WI38 (cell line): ENCODE results near the gene PGPEP1.
"Not testable (repeated sequence)": the region's sequence is repeated elsewhere in the genome, so short reads cannot be mapped to it uniquely, and the experiment has no call there.

Source experiments
- H3K4me3 ChIP-seq: 2 replicates; pipeline ENCODE4 v1.5.1; 2011; ENCODE audit warnings: low read depth, mild to moderate bottlenecking, control low read depth, low read length
- TF ChIP-seq, protein P1 (sequence below): IDR thresholded peaks from 2 replicates; pipeline ENCODE4 v1.5.1; 2012; ENCODE audit warnings: low read depth, mild to moderate bottlenecking, control low read depth, low read length

The PGPEP1 gene

DNA sequence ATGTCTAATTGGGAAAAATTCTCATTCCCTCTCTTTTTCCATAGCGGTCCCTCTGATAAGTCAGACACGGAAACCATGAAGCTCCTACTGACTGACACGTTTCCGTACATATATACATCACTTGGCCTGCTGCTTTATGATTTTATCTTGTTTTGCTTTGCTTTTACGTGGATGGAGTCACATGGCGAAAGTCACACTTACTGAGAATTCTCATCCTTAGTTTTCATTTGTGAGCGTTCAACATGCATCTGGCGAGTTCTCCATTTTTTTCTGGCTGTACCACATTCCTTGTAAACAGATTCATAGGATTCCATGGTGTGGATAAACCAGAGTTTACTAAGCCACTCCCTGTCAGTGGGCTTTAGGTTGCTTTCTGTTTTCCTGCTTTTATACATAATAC lies 21.2 kb downstream of the PGPEP1 start:
- TF ChIP-seq, protein P1, sequence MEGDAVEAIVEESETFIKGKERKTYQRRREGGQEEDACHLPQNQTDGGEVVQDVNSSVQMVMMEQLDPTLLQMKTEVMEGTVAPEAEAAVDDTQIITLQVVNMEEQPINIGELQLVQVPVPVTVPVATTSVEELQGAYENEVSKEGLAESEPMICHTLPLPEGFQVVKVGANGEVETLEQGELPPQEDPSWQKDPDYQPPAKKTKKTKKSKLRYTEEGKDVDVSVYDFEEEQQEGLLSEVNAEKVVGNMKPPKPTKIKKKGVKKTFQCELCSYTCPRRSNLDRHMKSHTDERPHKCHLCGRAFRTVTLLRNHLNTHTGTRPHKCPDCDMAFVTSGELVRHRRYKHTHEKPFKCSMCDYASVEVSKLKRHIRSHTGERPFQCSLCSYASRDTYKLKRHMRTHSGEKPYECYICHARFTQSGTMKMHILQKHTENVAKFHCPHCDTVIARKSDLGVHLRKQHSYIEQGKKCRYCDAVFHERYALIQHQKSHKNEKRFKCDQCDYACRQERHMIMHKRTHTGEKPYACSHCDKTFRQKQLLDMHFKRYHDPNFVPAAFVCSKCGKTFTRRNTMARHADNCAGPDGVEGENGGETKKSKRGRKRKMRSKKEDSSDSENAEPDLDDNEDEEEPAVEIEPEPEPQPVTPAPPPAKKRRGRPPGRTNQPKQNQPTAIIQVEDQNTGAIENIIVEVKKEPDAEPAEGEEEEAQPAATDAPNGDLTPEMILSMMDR: no peak
- H3K4me3 ChIP-seq: no peak overlapping the region

DNA sequence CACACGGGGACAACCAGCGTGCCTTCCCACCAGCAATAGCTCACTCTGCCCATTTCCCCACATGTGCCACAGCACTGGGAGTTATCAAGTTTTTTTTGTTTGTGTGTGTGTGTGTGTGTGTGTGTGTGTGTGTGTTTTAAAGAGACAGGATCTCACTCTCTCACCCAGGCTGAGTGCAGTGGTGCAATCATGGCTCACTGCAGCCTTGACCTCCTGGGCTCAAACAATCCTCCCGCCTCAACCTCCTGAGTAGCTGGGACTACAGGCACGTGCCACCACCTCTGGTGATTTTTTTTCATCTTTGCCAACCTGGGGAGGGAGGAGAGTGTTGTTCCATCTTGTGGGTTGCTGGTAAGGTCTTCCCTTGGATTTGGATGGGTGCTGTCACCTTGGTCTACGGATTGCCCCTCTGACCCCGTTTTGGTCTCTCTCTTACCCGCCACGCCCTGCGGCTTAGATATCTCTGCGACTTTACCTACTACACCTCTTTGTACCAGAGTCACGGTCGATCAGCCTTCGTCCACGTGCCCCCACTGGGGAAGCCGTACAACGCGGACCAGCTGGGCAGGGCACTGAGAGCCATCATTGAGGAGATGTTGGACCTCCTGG lies 22.6 kb downstream of the PGPEP1 start:
- TF ChIP-seq, protein P1: no peak
- H3K4me3 ChIP-seq: no peak overlapping the region

DNA sequence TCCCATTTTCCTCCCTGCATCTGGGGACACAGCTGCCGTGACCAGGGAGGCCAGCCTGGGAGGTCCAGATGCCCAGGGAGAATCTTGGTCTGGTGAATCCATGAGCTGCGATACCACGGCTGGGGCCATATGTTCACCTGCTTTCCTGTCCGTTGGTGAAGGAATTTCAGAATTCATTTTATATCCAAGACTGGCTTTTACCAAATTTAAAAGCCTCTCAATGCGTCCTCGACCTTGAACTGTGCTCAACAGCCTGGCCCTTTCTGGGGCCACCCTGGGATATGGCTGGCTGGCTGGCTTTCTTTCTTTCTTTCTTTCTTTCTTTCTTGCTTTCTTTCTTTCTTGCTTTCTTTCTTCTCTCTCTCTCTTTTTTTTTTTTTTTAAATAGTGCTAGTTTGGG lies 23.4 kb downstream of the PGPEP1 start:
- TF ChIP-seq, protein P1: no peak
- H3K4me3 ChIP-seq: no peak overlapping the region

DNA sequence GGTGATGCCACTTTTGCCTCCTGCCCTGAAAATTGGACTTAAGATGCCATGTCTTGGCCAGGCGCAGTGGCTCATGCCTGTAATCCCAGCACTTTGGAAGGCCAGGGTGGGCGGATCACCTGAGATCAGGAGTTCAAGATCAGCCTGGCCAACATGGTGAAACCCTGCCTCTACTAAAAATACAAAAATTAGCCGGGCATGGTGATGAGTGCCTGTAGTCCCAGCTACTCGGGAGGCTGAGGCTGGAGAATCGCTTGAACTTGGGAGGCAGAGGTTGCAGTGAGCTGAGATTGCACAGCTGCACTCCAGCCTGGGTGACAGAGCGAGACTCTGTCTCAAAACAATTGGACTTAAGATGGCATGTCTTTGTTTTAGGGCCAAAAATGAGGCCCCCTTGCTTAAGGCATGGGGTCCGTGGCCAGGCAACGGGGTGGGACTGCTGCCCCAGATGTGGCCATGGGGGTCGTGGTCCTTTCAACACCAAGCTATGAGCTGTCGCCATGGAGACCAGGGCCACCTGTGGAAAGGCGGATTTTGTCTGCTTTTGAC lies 24.0 kb downstream of the PGPEP1 start:
- not testable (repeated sequence) for H3K4me3 ChIP-seq

DNA sequence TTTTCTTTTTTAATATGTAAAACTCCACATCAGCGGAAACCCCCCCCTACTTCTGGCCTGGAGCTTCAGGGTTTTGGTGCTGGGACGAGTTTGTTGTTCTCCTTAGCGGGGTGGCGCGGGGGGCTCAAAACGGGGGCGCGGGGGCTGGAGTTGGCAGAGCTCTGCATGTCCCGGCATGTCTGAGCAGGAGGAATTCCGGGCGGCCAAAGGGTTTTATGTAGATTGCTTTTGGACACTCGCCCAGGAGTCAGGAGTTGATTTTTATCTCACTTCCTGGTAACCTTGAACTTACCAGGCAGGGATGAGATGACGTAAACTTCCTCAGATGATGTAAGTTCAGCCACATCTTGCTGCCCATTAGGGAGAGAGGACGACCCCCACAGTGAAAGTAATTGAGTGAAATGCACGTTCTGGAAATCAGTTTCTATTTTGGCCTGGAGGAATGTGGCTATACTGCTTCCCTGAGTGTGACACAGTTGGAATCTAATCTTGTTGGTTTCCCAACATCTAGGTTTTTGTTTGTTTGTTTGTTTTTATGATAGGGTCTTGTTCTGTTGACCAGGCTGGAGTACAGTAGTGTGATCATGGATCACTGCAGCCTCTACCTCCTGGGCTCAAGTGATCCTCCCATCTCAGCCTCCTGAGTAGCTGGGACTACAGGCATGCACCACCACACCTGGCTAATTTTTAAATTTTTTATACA lies 24.6 kb downstream of the PGPEP1 start:
- TF ChIP-seq, protein P1: no peak
- no peak overlapping the region for H3K4me3 ChIP-seq

DNA sequence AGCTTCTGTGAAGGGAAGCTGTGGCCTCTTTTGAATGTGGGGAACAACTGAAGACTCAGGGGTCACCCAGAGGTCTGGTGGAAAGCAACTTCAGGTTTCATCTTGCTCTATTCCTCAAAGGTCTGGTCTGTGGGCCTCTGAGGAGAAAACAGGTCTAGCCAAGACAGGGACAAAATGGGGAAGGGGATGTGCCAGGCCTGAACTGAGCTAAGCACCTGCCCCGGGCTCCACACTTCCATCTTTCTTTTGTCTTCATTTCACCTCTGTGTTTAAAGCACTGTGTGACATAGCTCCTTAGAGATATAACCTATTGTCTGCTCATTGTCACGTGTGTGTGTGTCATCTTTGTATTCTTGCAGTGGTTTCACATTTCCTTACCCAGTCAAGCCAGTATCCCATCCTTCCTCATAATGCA lies 25.6 kb downstream of the PGPEP1 start:
- TF ChIP-seq, protein P1: no peak
- H3K4me3 ChIP-seq: no peak overlapping the region

DNA sequence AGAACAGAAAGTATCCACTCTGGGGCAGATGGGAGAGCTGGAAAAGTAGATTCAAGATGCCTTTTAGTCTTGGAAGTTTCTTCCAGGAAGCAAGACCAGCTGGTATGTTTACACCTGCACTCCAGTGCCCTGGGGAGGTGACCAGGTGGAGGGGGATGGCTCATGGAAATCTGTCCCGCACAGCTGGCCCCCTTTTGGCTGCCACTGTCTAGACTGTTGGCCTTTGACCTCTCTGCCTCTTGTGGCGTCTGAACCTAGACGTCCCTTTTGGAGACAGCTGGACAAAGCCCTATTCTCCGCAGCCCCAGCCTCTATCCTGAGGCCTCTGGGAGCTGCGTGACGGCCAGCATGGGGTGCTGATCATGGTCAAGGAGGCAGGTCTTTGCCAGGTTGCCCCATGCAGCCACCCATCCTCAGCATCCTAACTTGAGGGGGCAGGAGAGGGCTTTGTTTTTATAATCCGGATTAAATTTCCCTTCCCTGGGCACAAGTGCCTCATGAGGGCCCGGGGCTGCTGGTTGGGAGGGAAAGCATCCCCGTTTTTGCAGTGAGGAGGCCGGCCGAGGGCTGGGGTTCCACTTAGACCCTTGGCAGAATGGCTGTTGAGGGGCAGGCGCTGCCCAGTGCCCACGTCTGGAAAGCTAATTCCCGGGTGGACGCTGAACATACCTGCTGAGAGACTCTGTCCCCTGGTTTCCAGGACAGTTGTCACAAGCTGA lies 28.3 kb downstream of the PGPEP1 start:
- no peak overlapping the region for H3K4me3 ChIP-seq
- TF ChIP-seq, protein P1: no peak
